GM08714 (cell line): Measurements from ENCODE around the gene NBEAL2.

Experiments
- H3K4me3 ChIP-seq: fragments of 200-500 bp; sonication (Bioruptor generic); 2 replicates; pipeline ENCODE4 v1.5.1; 2014; ENCODE audit warnings: mild to moderate bottlenecking, low read length, inconsistent platforms
- ZNF274 ChIP-seq: IDR thresholded peaks from 2 replicates; pipeline ENCODE4 v1.6.1; 2012; ENCODE audit warnings: mild to moderate bottlenecking, low read depth, low read length

Gene NBEAL2

GRCh38 chr3:46948830-46949671 lies 30.4 kb upstream of the NBEAL2 start:
- peak overlapping the region; percentile 1; the same call in 1 of the 2 replicates for H3K4me3 ChIP-seq
- no peak for TF ChIP-seq ZNF274

- no peak for TF ChIP-seq ZNF274
- no peak overlapping the region for H3K4me3 ChIP-seq
Observed at GRCh38 chr3:46950177-46950576, 29.3 kb upstream of the NBEAL2 start.

- no peak for TF ChIP-seq ZNF274
- H3K4me3 ChIP-seq, result no peak overlapping the region
Observed at GRCh38 chr3:46950650-46951241, 28.7 kb upstream of the NBEAL2 start.

- H3K4me3 ChIP-seq, result peak overlapping the region; percentile 26; the same call in 1 of the 2 replicates
- TF ChIP-seq ZNF274, result no peak
Observed at GRCh38 chr3:46952813-46953212, 26.7 kb upstream of the NBEAL2 start.

- TF ChIP-seq ZNF274, result no peak
- peak overlapping the region; percentile 26; the same call in 1 of the 2 replicates for H3K4me3 ChIP-seq
Observed at GRCh38 chr3:46953234-46954010, 26.0 kb upstream of the NBEAL2 start.

- TF ChIP-seq ZNF274, result no peak
- H3K4me3 ChIP-seq, result no peak overlapping the region; the same call in 1 of the 2 replicates
Observed at GRCh38 chr3:46954178-46954577, 25.3 kb upstream of the NBEAL2 start.

- no peak overlapping the region for H3K4me3 ChIP-seq
- no peak for TF ChIP-seq ZNF274
Observed at GRCh38 chr3:46955157-46955556, 24.3 kb upstream of the NBEAL2 start.

GRCh38 chr3:46955801-46956259 lies 23.6 kb upstream of the NBEAL2 start:
- no peak for TF ChIP-seq ZNF274
- no peak overlapping the region for H3K4me3 ChIP-seq

- TF ChIP-seq ZNF274, result no peak
- no peak overlapping the region for H3K4me3 ChIP-seq
Observed at GRCh38 chr3:46957092-46957820, 22.2 kb upstream of the NBEAL2 start.

GRCh38 chr3:46958467-46959160 lies 20.9 kb upstream of the NBEAL2 start:
- TF ChIP-seq ZNF274, result no peak
- H3K4me3 ChIP-seq, result no peak overlapping the region

GRCh38 chr3:46959161-46959511 lies 20.3 kb upstream of the NBEAL2 start:
- TF ChIP-seq ZNF274, result no peak
- no peak overlapping the region for H3K4me3 ChIP-seq

GRCh38 chr3:46960081-46960701 lies 19.3 kb upstream of the NBEAL2 start:
- no peak overlapping the region for H3K4me3 ChIP-seq
- TF ChIP-seq ZNF274, result no peak

GRCh38 chr3:46960835-46961234 lies 18.6 kb upstream of the NBEAL2 start:
- no peak overlapping the region for H3K4me3 ChIP-seq
- TF ChIP-seq ZNF274, result no peak
